Cardiac fibroblast (primary cell): Measurements from ENCODE around the gene E2F8.
A peak's percentile ranks its signal among the peaks of the same experiment; 100 is the strongest.
"Not testable (repeated sequence)": the region's sequence is repeated elsewhere in the genome, so short reads cannot be mapped to it uniquely, and the experiment has no call there.

ENCODE experiments used
- DNase-seq, 2 donors: peaks; one replicate each; pipeline versions ENCODE4 v3.0.0 to v3.0.0-alpha.2; 2010; ENCODE audit warnings: low read depth in 2 of 2
- H3K4me3 ChIP-seq, 2 donors: replicated peaks in 1 of 2; 1 replicate in 1 of 2; 2 replicates in 1 of 2; pipeline ENCODE4 v1.5.1; 2011; ENCODE audit warnings: low read depth in 2 of 2, low read length in 2 of 2, mild to moderate bottlenecking in 2 of 2, moderate library complexity in 1 of 2
- TF ChIP-seq, protein P1 (sequence below): IDR thresholded peaks from one replicate; pipeline ENCODE4 v1.5.1; 2011; ENCODE audit warnings: low read depth, mild to moderate bottlenecking, low read length, inconsistent platforms

E2F8 gene

DNA sequence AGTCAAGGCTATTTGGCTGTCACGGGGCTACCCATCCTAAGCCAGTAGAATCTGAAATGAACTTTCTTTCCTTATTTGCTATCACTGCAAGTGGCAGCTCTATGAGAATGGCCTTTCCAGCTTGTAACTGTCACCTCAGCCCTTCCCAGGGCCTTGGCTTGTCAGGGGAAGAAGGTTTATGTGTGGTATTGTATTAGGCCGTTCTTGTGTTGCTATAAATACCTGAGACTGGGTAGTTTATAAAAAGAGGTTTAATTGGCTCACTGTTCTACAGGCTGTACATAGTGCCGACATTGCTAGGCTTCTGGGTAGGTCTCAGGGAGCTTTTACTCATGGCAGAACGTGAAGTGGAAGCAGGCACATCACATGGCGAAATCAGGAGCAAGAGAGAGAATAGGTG, 26.8 kb upstream of the E2F8 start:
- TF ChIP-seq, protein P1, sequence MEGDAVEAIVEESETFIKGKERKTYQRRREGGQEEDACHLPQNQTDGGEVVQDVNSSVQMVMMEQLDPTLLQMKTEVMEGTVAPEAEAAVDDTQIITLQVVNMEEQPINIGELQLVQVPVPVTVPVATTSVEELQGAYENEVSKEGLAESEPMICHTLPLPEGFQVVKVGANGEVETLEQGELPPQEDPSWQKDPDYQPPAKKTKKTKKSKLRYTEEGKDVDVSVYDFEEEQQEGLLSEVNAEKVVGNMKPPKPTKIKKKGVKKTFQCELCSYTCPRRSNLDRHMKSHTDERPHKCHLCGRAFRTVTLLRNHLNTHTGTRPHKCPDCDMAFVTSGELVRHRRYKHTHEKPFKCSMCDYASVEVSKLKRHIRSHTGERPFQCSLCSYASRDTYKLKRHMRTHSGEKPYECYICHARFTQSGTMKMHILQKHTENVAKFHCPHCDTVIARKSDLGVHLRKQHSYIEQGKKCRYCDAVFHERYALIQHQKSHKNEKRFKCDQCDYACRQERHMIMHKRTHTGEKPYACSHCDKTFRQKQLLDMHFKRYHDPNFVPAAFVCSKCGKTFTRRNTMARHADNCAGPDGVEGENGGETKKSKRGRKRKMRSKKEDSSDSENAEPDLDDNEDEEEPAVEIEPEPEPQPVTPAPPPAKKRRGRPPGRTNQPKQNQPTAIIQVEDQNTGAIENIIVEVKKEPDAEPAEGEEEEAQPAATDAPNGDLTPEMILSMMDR: no peak
- DNase-seq: no peak
- H3K4me3 ChIP-seq: no peak overlapping the region

DNA sequence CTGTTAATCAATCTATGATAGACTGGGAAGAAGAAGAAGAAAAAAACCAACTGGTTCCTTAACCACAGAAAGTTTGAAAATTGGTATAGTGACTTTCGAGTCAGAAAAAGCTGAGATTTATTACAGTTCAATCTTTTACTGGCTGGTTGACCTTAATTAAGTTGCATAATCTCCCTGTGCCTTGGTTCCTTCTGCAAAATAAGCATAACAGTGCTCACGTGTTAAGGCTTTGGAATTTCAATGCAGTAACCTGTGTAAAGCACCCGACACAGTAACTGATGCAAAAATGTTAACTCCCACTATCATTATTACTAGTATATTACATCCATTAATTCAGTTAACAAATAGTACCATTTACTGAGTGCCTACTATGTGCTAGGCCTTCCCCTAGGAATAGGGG, 22.6 kb upstream of the E2F8 start:
- no peak overlapping the region for H3K4me3 ChIP-seq
- TF ChIP-seq, protein P1: no peak
- no peak for DNase-seq

DNA sequence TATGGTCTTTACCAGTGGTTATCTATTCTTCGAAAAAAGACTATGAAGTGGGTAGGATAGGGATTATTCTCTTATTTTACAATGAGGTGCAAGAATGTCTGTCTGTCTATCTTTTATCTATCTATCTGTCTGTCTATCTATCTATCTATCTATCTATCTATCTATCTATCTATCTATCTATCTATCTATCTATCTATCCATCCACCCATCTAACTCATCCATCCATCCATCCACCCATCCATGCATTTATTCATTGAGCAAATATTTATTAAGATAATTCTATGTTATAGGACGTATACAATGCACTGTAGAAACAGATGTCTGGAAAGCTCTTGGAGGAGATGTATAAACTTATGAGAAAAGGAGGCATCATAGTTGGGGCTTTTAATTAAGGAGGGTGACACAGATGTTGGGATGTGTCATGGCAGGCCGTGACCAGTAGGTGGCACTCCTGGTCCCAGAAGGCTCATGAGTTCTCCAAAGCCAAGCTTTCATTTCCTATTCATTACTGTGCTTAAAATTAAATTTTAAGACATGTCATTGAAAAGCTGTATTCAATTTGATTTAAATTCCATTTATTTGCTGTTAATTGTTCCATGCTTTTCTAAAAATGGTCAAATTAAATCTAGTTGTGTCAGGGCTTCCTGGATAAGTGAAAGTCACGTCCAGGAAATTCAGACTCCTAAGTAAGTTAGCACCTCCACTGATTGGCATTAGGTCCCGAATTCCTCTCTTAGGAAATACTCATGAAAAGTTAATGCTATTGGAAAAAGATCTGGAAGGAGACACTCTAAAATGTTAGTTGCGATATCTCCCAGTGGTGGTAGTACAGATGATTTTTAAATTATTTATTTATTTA, 19.0 kb upstream of the E2F8 start:
- no peak overlapping the region for H3K4me3 ChIP-seq
- DNase-seq: peak; percentile 71 to 74
- TF ChIP-seq, protein P1: peak; percentile 94

DNA sequence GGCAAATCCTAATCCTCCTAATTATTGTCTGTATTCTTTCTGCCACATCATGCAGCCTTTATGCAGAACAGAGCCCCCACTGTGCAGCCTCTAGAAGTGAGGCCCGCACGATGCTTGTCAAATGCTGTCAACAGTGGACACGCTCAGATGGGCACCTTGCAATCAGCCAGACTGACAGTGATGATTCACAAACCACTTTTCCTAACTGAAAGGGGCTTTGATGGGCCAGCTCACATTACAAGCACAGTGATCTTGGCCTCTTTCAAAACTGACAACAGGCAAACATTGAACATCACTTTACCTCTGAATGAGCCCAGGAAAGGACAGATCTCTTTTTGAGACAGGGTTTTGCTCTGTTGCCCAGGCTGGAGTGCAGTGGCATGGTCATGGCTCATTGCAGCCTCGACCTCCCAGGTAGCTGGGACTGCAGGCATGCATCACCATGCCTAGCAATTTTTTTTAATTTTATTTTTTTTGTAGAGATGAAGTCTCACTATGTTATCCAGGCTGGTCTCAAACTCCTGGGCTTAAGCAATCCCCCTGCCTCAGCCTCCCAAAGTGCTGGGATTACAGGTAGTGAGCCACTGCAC, 18.0 kb upstream of the E2F8 start:
- no peak for DNase-seq
- TF ChIP-seq, protein P1: no peak
- H3K4me3 ChIP-seq: no peak overlapping the region

DNA sequence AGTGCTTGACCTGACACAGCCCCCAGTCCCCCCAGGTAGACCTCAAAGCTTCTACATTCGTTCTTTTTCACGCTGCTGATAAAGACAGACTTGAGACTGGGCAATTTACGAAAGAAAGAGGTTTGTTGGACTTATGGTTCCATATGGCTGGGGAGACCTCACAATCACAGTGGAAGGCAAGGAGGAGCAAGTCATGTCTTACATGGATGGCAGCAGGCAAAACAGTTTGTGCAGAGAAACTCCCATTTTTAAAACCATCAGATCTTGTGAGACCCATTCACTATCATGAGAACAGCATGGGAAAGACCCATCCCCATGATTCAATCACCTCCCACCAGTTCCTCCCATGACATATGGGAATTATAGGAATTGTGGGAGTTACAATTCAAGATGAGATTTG, 13.7 kb upstream of the E2F8 start:
- not testable (repeated sequence) for DNase-seq

DNA sequence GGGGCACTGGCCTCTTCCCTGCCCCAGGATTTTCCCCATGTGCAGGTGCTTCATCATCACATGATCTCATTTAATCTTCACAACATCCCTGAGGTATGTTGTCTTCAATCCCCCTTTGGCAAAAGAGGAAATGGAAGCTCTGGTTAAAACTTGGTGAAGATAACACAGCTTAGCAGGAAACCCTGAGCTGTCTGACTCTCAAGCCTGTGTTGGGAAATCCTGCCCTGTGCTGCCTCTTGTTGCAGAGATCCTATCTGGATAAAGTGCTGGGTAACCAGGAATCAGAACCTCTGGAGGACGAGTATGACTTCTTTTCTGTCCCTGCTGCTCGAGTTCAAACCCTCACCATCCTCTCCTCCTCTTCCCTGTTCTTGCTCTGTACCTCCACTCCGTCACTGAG, 13.1 kb upstream of the E2F8 start:
- TF ChIP-seq, protein P1: no peak
- H3K4me3 ChIP-seq: no peak overlapping the region
- peak in 1 of 2 donors; percentile 23 for DNase-seq

More for the DNA sequence above, 13.7 kb upstream of the E2F8 start:
- not testable (repeated sequence) for H3K4me3 ChIP-seq

DNA sequence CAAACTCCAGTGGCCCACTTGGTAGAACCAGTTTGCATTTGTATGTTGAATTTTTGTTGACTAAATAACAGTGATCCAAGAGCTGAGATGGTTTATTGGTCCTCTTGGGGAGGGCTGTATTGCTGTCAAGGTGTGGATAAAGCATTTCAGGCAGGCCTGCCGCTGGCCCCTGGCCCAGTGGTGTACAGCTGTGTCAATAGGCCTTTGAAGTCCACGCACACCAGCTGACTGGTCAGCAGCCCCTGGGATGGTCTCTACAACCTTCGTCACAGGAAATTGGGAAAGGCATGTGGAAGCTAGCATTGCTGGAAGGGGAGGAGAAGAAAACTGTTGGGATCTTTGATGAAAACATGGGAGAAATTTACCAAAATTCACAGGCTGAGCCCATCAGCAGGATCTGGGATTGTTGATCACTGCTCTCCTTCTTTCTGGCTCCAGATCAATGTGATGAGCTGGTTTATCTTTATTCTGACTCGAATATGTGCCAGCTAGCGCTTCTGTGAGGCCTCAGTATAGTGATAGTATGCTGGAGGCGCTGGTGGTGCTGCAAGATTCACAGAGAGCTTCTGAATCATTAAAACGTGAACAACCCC, 12.5 kb upstream of the E2F8 start:
- TF ChIP-seq, protein P1: no peak
- H3K4me3 ChIP-seq: no peak overlapping the region
- DNase-seq: peak; percentile 31 to 48
